K562 (cell line): ENCODE results near the gene TESK2. TPM values are rescaled to one million over a fixed set of nuclear protein-coding genes. Genes with fewer than 3 reads are reported as not detected.
A peak's percentile ranks its signal among the peaks of the same experiment; 100 is the strongest.

Experiments
- BCOR ChIP-seq: fragments of 450-650 bp; IDR thresholded peaks from 2 replicates; pipeline ENCODE4 v1.6.1; 2016
- BRF2 ChIP-seq: IDR thresholded peaks from 3 replicates; pipeline ENCODE4 v1.6.1; 2011; ENCODE audit warnings: borderline replicate concordance, mild to moderate bottlenecking; ENCODE audit not compliant: insufficient read length, insufficient read depth
- CBFA2T3 ChIP-seq: fragments of 450-650 bp; IDR thresholded peaks from 2 replicates; pipeline ENCODE4 v1.6.1; 2017
- CBX1 ChIP-seq: sonication (generic); IDR thresholded peaks from 2 replicates; pipeline ENCODE4 v1.6.1; 2016; ENCODE audit warnings: antibody characterized with exemption, low read depth, mild to moderate bottlenecking
- CHD1 ChIP-seq: fragments of 200-600 bp; sonication (generic); IDR thresholded peaks from one replicate; pipeline ENCODE4 v1.6.1; 2012; ENCODE audit warnings: mild to moderate bottlenecking, moderate library complexity, low read length, inconsistent platforms
- CREM ChIP-seq: IDR thresholded peaks from 2 replicates; pipeline ENCODE4 v1.6.1; 2014; ENCODE audit warnings: antibody characterized with exemption, low read depth
- CUX1 ChIP-seq: fragments of 200-800 bp; sonication (Bioruptor generic); IDR thresholded peaks from 2 replicates; pipeline ENCODE4 v1.6.1; 2016; ENCODE audit warnings: missing genetic modification characterization, missing compliant biosample characterization
- E2F6 ChIP-seq, 2 experiments: IDR thresholded peaks; 2 replicates each; pipeline ENCODE4 v1.6.1; 2011; ENCODE audit warnings: borderline replicate concordance in 1 of 2, control low read depth in 1 of 2, low read depth in 1 of 2, low read length in 1 of 2, mild to moderate bottlenecking in 1 of 2, mixed read lengths in 1 of 2, moderate library complexity in 1 of 2; ENCODE audit not compliant: insufficient read depth in 1 of 2, insufficient read length in 1 of 2, poor library complexity in 1 of 2, severe bottlenecking in 1 of 2; ENCODE audit errors: extremely low read depth in 1 of 2
- EHMT2 ChIP-seq: fragments of 450-650 bp; IDR thresholded peaks from 2 replicates; pipeline ENCODE4 v1.6.1; 2018; ENCODE audit warnings: antibody characterized with exemption
- FOXA3 ChIP-seq, 2 experiments: fragments of 450-650 bp in 1 of 2; sonication (generic) in 1 of 2; formaldehyde crosslinking; IDR thresholded peaks in 1 of 2; conservative IDR thresholded peaks in 1 of 2; 2 replicates each; pipeline versions ENCODE4 v1.4.0 to v1.8.0; 2020 to 2022; ENCODE audit warnings: mild to moderate bottlenecking in 2 of 2, missing genetic modification reagents in 1 of 2
- JUND ChIP-seq, 2 experiments: IDR thresholded peaks; 2 replicates in 1 of 2; 3 replicates in 1 of 2; pipeline ENCODE4 v1.6.1; 2011; ENCODE audit warnings: borderline replicate concordance in 2 of 2, low read depth in 2 of 2, low read length in 2 of 2, improper control_type of control experiment in 1 of 2, missing biosample characterization in 1 of 2, missing genetic modification characterization in 1 of 2, missing genetic modification reagents in 1 of 2
- NFIX ChIP-seq: fragments of 250-450 bp; sonication (Bioruptor Pico); IDR thresholded peaks from 2 replicates; pipeline ENCODE4 v1.4.0; 2020; ENCODE audit warnings: low read depth, mild to moderate bottlenecking, moderate library complexity
- NFRKB ChIP-seq: fragments of 450-650 bp; IDR thresholded peaks from 2 replicates; pipeline ENCODE4 v1.6.1; 2016; ENCODE audit warnings: low read depth
- OTX1 ChIP-seq: fragments of 450-650 bp; formaldehyde crosslinking; IDR thresholded peaks from 2 replicates; pipeline ENCODE4 v1.4.0; 2022; ENCODE audit warnings: mild to moderate bottlenecking
- PCBP1 ChIP-seq: fragments of 200-400 bp; formaldehyde crosslinking; IDR thresholded peaks from 2 replicates; pipeline ENCODE4 v1.6.1; 2018; ENCODE audit warnings: mild to moderate bottlenecking, low read depth, low read length; ENCODE audit not compliant: poor library complexity, severe bottlenecking
- POLR2A ChIP-seq: fragments of 450-650 bp; conservative IDR thresholded peaks from 2 replicates; pipeline ENCODE4 v1.6.1; 2016
- TBP ChIP-seq: optimal IDR thresholded peaks from 2 replicates; pipeline ENCODE3; 2011; ENCODE audit warnings: low read depth, low read length, improper control_type of control experiment
- ZFP36 ChIP-seq: fragments of 150-350 bp; IDR thresholded peaks from 2 replicates; pipeline ENCODE4 v1.6.1; 2018; ENCODE audit warnings: low read length, low read depth; ENCODE audit not compliant: partially characterized antibody
- ZNF175 ChIP-seq: fragments of 200-800 bp; sonication (Bioruptor generic); IDR thresholded peaks from 2 replicates; pipeline ENCODE4 v1.6.1; 2016; ENCODE audit warnings: low read depth, mild to moderate bottlenecking, missing genetic modification characterization, missing compliant biosample characterization
- ZNF76 ChIP-seq: fragments of 250-450 bp; sonication (Bioruptor Pico); IDR thresholded peaks from 2 replicates; pipeline ENCODE4 v1.4.0; 2020; ENCODE audit warnings: mild to moderate bottlenecking, moderate library complexity, borderline replicate concordance
- polyA plus RNA-seq, 8 experiments: library from polyadenylated mRNA; depleted of rRNA in 4 of 8; stranded (reverse) in 5 of 8; unstranded in 3 of 8; fragments of >200 nt; fragmentation: Nextera tagmentation in 2 of 8; fragmentation: Illumina TruSeq in 1 of 8; extraction: Ambion mirVana in 2 of 8; extraction: Trizol in 1 of 8; gene quantifications; 2 replicates each; pipeline versions ENCODE4 v1.2.1 to v1.2.3, GENCODE V29; 2011 to 2014; ENCODE audit warnings: inconsistent platforms in 1 of 8, missing spikeins in 1 of 8
- total RNA-seq, 7 experiments: library from RNA; depleted of rRNA in 6 of 7; stranded (reverse); fragments of >200 nt in 6 of 7; fragmentation: Illumina TruSeq in 2 of 7; extraction: Trizol in 2 of 7; gene quantifications; 2 replicates each; pipeline versions ENCODE4 v1.2.1 to v1.2.3, GENCODE V29; 2011 to 2021; ENCODE audit warnings: low replicate concordance in 1 of 7

Gene TESK2
- total and polyA plus RNA-seq, 9 of the 15 experiments (the other 6 are each of a cell fraction or from before 2014, with no cell fraction given), result 1.6 to 5.3 (median 3.7) TPM

GRCh38 chr1:45303520-45304310 lies 187.2 kb downstream of the TESK2 start (continued):
- TF ChIP-seq BRF2, result no peak
- TF ChIP-seq CBFA2T3, result no peak
- TF ChIP-seq CUX1 (CRISPR knock-in tag), result no peak
- TF ChIP-seq CBX1, result peak; percentile 84
- no peak for TF ChIP-seq NFIX
- TF ChIP-seq JUND (IDR thresholded peaks at IDR 0.05; ENCODE audit: borderline replicate concordance, low read depth, low read length), result peak; percentile 51
- peak; percentile 57; the same call in 1 of the 3 replicates for TF ChIP-seq JUND (tag; IDR thresholded peaks at IDR 0.05; ENCODE audit: borderline replicate concordance, low read depth, low read length)
- peak; percentile 52; the same call in 1 of the 2 replicates for TF ChIP-seq OTX1 (CRISPR knock-in tag)
- no peak; the same call in 1 of the 2 replicates for TF ChIP-seq ZNF175 (CRISPR knock-in tag)
- TF ChIP-seq TBP, result peak; percentile 53
- peak; percentile 73 for TF ChIP-seq BCOR
- TF ChIP-seq FOXA3 (CRISPR knock-in tag; conservative IDR thresholded peaks at IDR 0.05 in 1 of 2, IDR thresholded peaks at IDR 0.05 in 1 of 2), result peak in 1 of 2 experiments; percentile 64; a peak in 1 of 4 replicates
- peak; percentile 96 for TF ChIP-seq PCBP1
- TF ChIP-seq CHD1, result peak; percentile 21
- TF ChIP-seq ZFP36, result no peak
- peak; percentile 65 to 78 for TF ChIP-seq E2F6 (IDR thresholded peaks at IDR 0.05; ENCODE audit: borderline replicate concordance in 1 of 2, extremely low read depth in 1 of 2, insufficient read depth in 1 of 2, insufficient read length in 1 of 2, low read depth in 1 of 2, low read length in 1 of 2, poor library complexity in 1 of 2, severe bottlenecking in 1 of 2)
- TF ChIP-seq CREM, result peak; percentile 91
- TF ChIP-seq EHMT2, result peak; percentile 53; the same call in 1 of the 2 replicates
- no peak for TF ChIP-seq ZNF76 (CRISPR knock-in tag)
- peak; percentile 97 for TF ChIP-seq POLR2A
- 0 out of 2 replicates have a peak, but pooled peaks have one; percentile 45 for TF ChIP-seq NFRKB
